MM.1S (cell line): ENCODE measurements around the gene PIEZO2.

Experiments used
- DNase-seq: peaks from one replicate; pipeline ENCODE4 v3.0.0-alpha.2; 2015
- H2AFZ ChIP-seq: fragments of 300-600 bp; sonication (generic); 2 replicates; pipeline ENCODE4 v1.6.0; 2016; ENCODE audit warnings: antibody characterized with exemption, low read length
- H3F3A ChIP-seq: fragments of 300-600 bp; sonication (generic); 2 replicates; pipeline ENCODE4 v1.6.1; 2016; ENCODE audit warnings: mild to moderate bottlenecking, antibody characterized with exemption, low read length, moderate library complexity, mixed read lengths; ENCODE audit not compliant: insufficient read depth
- H3K27ac ChIP-seq: fragments of 300-600 bp; sonication (generic); 2 replicates; pipeline ENCODE4 v1.5.1; 2016; ENCODE audit warnings: mild to moderate bottlenecking, low read length
- H3K27me3 ChIP-seq: fragments of 300-600 bp; sonication (generic); replicated peaks from 2 replicates; pipeline ENCODE4 v1.6.0; 2016; ENCODE audit warnings: low read length; ENCODE audit not compliant: insufficient read depth
- H3K36me3 ChIP-seq: fragments of 300-600 bp; sonication (generic); replicated peaks from 2 replicates; pipeline ENCODE4 v1.6.1; 2016; ENCODE audit warnings: mild to moderate bottlenecking, low read length, mixed read lengths; ENCODE audit not compliant: insufficient read depth
- H3K4me1 ChIP-seq: fragments of 300-600 bp; sonication (generic); 2 replicates; pipeline ENCODE4 v1.6.1; 2016; ENCODE audit warnings: low read length, mixed read lengths
- H3K4me2 ChIP-seq: fragments of 300-600 bp; sonication (generic); 2 replicates; pipeline ENCODE4 v1.6.0; 2016; ENCODE audit warnings: low read depth, low read length
- H3K4me3 ChIP-seq: fragments of 300-600 bp; sonication (generic); 2 replicates; pipeline ENCODE4 v1.5.1; 2016; ENCODE audit warnings: low read length, mixed read lengths
- H3K79me2 ChIP-seq: fragments of 300-600 bp; sonication (generic); 2 replicates; pipeline ENCODE4 v1.6.1; 2016; ENCODE audit warnings: mixed run types, low read length, mixed read lengths
- H3K9ac ChIP-seq: fragments of 300-600 bp; sonication (generic); 2 replicates; pipeline ENCODE4 v1.6.1; 2016; ENCODE audit warnings: low read length, mixed read lengths
- H3K9me2 ChIP-seq: fragments of 300-600 bp; sonication (generic); replicated peaks from 2 replicates; pipeline ENCODE4 v1.6.1; 2016; ENCODE audit warnings: mild to moderate bottlenecking, low read length, mixed read lengths; ENCODE audit not compliant: insufficient read depth
- H3K9me3 ChIP-seq: fragments of 300-600 bp; sonication (generic); replicated peaks from 2 replicates; pipeline ENCODE4 v1.6.1; 2016; ENCODE audit warnings: mild to moderate bottlenecking, low read length, mixed read lengths; ENCODE audit not compliant: insufficient read depth
- H4K20me1 ChIP-seq: fragments of 300-600 bp; sonication (generic); 2 replicates; pipeline ENCODE4 v1.6.1; 2016; ENCODE audit warnings: mild to moderate bottlenecking, low read length, moderate library complexity, mixed read lengths; ENCODE audit not compliant: insufficient read depth
- EZH2 ChIP-seq: fragments of 300-600 bp; sonication (generic); optimal IDR thresholded peaks from 2 replicates; pipeline ENCODE3; 2017; ENCODE audit warnings: low read depth, mild to moderate bottlenecking, antibody characterized with exemption, low read length, mixed read lengths
- EZH2phosphoT487 ChIP-seq: fragments of 300-600 bp; sonication (generic); IDR thresholded peaks from 2 replicates; pipeline ENCODE4 v1.6.1; 2018; ENCODE audit warnings: antibody characterized with exemption, low read length
- TF ChIP-seq, protein P1 (sequence below): fragments of 300-600 bp; sonication (generic); IDR thresholded peaks from 2 replicates; pipeline ENCODE4 v1.5.1; 2016; ENCODE audit warnings: antibody characterized with exemption, low read length, mixed read lengths

The PIEZO2 gene

DNA sequence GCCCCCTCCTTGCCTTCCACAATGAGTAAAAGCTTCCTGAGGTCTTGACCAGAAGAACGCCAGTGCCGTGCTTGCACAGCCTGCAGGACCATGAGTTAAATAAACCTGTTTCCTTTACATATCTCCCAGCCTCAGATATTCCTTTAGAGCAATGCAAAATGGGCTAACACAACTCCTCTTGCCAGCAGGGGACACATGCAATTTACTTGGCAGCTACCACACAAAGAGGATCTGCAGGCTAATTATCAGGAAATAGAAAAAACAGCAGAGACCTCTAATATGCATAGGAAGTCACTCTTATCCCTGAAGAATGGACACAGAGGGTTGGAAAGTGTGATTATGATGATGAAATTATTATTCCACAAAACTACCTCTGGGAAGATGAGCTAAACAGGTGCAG, 114.0 kb downstream of the PIEZO2 start:
- Histone ChIP-seq H3K79me2 (no peaks in the 10 kb centered on the region), H3K27me3 (no peaks in the 10 kb centered on the region), H3K27ac (no peak overlapping the region), H3K9me3 (no peaks in the 10 kb centered on the region), H4K20me1 (no peaks in the 10 kb centered on the region), H3K4me3 (no peak overlapping the region), H3K9ac (no peak overlapping the region), H3K9me2 (no peaks in the 10 kb centered on the region), H3F3A (no peaks in the 10 kb centered on the region), H2AFZ (no peak overlapping the region), H3K36me3 (no peaks in the 10 kb centered on the region), H3K4me2 (no peak overlapping the region), H3K4me1 (no peaks in the 10 kb centered on the region)
- no peak for DNase-seq
- no peak for TF ChIP-seq EZH2phosphoT487
- no peak for TF ChIP-seq EZH2
- TF ChIP-seq, protein P1, sequence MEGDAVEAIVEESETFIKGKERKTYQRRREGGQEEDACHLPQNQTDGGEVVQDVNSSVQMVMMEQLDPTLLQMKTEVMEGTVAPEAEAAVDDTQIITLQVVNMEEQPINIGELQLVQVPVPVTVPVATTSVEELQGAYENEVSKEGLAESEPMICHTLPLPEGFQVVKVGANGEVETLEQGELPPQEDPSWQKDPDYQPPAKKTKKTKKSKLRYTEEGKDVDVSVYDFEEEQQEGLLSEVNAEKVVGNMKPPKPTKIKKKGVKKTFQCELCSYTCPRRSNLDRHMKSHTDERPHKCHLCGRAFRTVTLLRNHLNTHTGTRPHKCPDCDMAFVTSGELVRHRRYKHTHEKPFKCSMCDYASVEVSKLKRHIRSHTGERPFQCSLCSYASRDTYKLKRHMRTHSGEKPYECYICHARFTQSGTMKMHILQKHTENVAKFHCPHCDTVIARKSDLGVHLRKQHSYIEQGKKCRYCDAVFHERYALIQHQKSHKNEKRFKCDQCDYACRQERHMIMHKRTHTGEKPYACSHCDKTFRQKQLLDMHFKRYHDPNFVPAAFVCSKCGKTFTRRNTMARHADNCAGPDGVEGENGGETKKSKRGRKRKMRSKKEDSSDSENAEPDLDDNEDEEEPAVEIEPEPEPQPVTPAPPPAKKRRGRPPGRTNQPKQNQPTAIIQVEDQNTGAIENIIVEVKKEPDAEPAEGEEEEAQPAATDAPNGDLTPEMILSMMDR = no peak

DNA sequence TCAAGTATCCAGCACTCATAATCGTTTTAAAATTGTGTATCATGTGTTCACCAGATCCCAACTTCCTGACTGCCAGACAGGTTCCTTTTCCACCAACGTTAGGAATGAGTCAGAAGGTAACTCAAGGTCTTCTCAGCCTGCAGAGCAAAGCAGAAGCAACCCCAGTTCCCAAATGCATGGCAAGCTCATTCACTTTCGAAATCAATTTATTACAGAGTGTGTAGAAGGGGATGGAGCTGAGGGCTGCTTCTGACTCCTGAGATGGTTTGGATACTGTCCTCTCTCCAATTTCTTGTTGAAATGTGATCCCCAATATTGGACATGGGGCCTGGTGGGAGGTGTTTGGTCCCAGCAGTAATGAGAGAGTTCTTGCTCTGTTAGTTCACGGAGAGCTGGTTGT, 114.5 kb downstream of the PIEZO2 start:
- no peaks in the 10 kb centered on the region for H3F3A ChIP-seq
- no peaks in the 10 kb centered on the region for H4K20me1 ChIP-seq
- no peak overlapping the region for H3K9ac ChIP-seq
- no peaks in the 10 kb centered on the region for H3K27me3 ChIP-seq
- no peak overlapping the region for H3K27ac ChIP-seq
- no peaks in the 10 kb centered on the region for H3K4me1 ChIP-seq
- no peak overlapping the region for H3K4me2 ChIP-seq
- TF ChIP-seq, protein P1 = no peak
- TF ChIP-seq EZH2 (no peak), EZH2phosphoT487 (no peak)
- no peak overlapping the region for H3K4me3 ChIP-seq
- no peaks in the 10 kb centered on the region for H3K9me2 ChIP-seq
- no peaks in the 10 kb centered on the region for H3K79me2 ChIP-seq
- no peaks in the 10 kb centered on the region for H3K9me3 ChIP-seq
- no peak for DNase-seq
- H3K36me3 ChIP-seq = no peaks in the 10 kb centered on the region
- H2AFZ ChIP-seq = no peak overlapping the region

DNA sequence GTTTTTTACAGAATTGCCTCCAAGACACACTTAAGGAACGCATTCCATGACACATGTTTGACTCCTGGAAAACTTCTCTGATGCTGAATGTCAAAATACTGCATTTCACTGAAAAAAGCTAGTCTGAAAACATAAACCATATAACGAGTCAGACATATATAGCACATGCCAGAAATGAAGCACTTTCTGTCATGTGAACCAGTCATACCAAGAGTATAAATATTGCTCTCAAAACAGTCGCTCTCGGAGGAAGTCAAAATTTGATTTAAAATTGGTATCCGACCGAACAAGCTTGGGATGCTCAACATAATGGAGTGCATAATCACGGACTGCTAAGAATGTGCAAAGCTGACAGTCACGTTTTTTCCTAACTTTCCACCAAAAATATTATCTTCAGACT, 115.9 kb downstream of the PIEZO2 start:
- H3K9ac ChIP-seq = no peak overlapping the region
- no peaks in the 10 kb centered on the region for H3K79me2 ChIP-seq
- TF ChIP-seq EZH2phosphoT487 = no peak
- TF ChIP-seq, protein P1 = no peak
- no peak for TF ChIP-seq EZH2

More for the DNA sequence above, 115.9 kb downstream of the PIEZO2 start:
- Histone ChIP-seq H3K4me3 (no peak overlapping the region), H3K4me1 (no peaks in the 10 kb centered on the region), H3K36me3 (no peaks in the 10 kb centered on the region), H3K27me3 (no peaks in the 10 kb centered on the region), H3F3A (no peaks in the 10 kb centered on the region), H3K9me2 (no peaks in the 10 kb centered on the region), H2AFZ (no peak overlapping the region), H3K27ac (no peak overlapping the region), H3K9me3 (no peaks in the 10 kb centered on the region), H4K20me1 (no peaks in the 10 kb centered on the region), H3K4me2 (no peak overlapping the region)
- no peak for DNase-seq
